GM21367 (cell line): ENCODE measurements around the gene MUC5AC.
"Not testable (repeated sequence)": the region's sequence is repeated elsewhere in the genome, so short reads cannot be mapped to it uniquely, and the experiment has no call there.

Source experiments
- ATAC-seq: cut with Tn5 transposase; IDR thresholded peaks from one replicate; pipeline ENCODE4 v1.9.1; 2021; ENCODE audit not compliant: unreplicated experiment

Gene MUC5AC

DNA sequence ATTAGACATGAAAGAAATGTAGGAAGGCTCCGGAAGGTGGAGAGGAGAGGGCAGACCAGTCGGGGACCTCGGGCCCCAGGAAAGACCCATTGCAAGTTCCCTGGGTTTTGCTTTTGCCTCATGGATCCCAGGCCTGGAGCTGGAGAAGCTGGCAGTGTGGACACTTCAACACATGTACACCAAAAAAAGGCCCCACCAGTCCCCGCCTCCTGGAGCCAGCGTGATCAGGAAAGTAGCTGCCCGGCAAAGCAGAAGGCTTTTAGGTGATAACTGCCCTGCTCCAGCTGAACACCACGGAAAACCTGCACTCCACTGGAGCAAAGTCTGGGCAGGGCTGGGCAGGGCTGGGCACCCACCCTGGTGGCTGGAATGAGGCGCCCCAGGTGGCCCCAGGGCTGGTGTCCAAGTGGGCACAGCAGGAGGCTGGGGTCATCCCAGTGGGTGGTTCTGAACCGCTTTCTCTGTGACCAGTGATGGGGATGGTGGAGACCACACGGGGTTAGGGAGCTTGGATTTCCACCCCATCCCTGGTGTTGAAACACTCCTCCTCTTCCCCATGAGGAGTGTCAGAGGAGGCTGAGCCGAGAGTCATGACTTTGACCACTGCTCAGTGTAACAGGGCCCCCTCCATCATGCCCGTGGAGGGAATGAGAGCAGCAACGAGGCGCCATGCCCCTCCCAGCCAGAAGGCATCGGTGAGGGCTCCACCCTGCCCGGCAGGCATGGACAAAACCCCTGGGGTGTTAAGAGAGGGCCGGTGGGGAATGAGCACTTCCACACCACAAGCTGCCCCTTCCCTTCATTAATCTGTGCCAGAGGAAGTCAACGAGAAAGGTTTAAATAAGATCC is 16.9 kb upstream of the MUC5AC start:
- ATAC-seq, result no peak

DNA sequence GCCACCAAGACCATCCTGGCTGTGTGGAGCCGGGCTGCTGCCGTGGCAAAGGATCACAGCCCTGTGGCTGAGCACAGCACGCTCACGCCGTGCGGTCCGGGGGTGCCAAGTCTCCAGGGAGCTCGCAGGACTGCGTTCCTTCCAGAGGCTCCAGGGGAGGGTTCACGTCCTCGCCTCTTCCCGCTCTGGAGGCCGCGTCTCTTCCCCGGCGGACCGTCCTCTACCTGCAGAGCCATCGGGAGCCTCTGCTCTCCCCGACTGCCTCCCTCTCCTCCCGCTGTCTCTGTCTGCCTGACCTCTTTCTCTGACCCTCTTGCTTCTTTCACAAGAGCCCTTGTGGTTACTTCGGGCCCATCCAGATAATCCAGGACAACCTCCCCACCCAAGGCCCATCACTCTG is 11.4 kb upstream of the MUC5AC start:
- ATAC-seq, result no peak

DNA sequence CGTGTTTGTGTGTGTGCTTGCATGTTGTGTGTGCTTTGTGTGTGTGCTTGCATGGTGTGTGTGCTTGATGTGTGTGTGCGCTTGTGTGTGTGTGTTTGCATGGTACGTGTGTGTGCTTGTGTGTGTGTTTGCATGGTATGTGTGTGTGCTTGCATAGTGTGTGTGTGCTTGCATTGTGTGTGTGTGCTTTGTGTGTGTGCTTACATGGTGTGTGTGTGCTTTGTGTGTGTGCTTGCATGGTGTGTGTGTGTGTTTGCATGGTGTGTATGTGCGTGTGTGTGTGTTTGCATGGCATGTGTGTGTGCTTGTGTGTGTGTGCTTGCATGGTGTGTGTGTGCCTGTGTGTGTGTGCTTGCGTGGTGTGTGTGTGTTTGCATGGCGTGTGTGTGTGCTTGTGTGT is 10.0 kb upstream of the MUC5AC start:
- ATAC-seq, result no peak

DNA sequence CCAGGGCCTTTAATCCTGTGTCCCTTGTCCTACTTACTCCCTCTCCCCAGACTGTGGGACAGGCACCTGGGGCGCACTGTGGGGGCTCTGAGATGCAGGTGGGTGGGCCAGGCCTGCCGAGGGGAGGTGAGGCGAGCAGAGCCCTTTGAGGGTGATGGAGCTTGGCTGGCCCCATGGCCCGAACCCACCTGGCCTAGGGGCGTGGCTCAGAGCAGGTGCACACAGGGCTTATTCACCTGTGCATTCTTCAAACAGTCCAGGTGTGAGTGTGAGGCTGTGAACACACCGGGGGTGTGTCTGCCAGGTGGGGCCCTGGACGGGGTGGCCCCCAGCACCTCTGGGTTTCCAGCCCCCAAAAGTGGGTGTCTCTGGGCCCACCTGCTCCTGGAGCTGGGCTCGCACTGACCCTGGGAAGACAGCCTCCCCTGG is 9.0 kb upstream of the MUC5AC start:
- no peak for ATAC-seq

DNA sequence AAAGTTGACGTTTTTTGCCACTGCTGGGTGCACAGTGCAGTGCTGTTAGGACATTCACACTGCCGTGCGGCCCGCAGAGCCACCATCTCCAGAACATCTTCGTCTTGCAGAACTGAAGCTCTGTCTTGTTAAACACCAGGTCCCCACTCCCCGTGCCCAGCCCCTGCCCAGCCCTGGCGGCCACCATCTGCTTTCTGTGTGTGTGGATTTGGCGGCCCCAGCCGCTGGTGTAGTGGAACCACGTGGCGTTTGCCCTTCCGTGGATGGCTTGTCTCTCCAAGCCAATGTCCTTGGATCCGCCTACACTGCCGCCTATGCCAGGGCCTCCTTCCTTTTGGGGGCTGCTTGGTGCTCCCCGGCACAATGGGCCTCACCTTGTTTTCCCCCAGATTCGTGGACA is 8.2 kb upstream of the MUC5AC start:
- no peak for ATAC-seq

DNA sequence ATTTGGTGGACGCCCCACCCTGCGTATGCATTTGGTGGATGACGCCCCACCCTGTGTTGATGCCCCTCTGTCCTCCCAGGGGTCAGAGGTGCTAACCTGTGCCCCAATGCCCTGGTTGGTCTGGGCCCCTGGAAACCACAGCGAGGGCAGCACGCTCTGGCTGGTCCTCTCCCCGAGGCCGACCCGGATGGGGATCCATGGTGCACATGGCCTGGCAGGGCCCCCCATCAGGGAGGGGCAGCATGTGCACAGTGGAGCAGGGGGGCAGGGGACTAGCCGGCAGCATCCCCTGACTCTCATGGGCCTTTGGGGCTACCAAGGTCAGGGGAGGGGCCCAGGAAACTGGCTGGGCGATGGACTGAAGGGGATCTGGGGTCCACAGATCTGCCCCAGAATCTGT is 7.6 kb upstream of the MUC5AC start:
- ATAC-seq, result no peak

DNA sequence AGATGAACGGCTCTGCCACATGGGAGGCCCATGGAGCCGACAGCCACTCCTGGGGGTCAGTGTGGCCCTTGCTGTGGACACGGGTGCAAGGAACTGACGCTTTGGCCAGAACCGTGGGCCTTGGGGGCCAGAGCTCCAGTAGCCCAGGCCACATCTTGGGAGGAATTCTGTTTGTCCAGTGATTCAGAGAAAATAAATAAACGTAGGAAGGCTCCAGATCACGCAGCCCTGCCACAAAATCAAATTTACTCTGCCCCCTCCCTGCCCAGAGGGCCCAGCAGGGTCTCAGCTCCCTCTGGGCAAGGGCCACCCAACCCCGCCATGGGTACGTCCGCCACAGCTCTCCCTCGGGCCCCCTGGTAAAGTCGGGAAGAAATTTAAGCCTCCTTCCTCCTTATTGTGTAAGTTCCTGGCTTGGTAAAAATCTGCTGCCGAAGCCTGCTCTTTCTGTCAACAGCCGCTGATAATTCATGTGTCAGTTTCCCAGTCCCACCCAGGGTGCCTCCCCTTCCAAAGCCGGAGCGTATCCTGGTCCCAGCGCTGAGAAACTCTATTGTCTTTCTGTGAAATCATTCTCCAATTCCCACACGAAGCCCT is 6.9 kb upstream of the MUC5AC start:
- ATAC-seq, result no peak

DNA sequence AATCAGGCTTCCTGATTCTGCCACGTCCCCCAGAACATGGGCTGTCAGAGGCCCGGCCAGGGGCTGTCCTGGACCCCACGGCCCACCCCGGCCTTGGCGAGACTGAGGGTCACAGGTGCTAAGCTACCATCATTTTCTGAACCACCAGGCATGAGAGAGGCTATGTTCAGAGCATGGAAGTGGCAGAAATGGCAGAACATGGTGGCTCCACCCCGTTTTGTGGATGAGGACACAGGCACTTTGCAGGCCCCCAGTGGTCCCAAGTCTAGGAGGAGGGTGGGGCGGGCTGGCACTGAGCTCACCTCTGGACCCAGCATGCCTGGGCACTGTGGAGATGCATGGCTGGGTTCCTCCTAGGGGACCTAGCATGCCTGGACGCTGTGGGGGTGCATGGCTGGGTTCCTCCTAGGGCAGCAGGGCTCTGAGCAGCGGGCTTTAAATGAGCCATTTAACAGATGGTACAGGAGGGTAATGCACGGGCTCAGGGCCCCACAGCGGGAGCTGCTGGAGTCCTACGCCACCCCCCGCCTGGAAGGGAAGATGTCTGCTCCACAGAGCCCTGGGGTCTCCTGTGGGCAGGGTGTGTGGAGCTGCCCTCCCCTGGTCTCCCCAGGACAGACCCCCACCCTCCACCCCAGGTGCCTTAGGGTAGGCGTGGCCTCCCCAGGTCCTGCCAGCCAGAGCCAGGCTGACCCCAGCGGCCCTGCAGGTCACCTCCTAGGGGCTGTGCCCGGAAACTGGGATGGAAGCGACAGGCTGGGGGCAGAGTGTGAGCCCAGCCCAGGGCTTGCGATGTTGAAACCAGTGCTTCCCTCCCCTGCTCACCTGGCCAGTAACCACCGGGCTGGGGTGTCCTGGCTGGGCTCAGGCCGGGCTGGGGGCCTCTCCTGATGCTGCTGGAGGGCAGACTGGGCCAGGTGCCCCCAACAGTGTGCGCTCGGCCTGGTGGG is 6.1 kb upstream of the MUC5AC start:
- ATAC-seq, result no peak

DNA sequence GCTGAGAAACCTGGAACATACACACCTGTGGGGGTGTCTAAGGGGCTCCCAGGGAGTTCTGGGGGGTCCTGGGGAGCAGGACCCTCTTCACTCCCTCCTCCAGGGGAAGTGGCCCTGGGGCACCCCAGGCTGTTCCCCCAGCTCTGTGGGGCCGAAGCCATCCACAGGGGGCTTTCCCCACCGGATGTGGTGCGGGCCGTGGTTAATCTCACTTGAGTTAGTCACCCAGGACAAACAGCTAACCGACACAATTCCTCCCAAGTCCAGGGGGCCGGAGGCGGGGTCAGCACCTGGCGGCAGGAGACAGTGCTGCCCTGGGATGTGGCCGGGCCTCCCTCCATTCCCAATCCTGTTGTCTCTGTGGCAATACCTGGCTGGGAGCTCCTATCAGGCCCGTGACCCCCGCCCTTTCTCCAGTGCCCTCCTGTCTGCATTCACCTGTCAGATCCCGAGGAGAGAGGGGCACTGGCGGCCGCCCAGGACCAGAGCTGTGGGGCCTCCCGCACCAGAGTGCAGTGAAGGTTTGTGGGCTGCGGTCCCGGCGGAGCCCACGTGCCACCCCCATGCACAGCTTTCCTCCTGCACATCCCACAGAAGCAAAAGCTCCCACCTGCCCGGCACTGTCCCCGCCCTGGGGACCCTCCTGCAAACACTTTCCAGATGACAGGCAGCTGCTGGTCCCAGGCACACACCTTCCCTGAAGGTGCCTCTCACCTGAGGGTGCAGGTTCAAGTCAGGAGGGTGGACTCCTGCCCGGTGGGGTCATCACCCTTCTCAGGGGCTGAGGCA is 5.2 kb upstream of the MUC5AC start:
- no peak for ATAC-seq

DNA sequence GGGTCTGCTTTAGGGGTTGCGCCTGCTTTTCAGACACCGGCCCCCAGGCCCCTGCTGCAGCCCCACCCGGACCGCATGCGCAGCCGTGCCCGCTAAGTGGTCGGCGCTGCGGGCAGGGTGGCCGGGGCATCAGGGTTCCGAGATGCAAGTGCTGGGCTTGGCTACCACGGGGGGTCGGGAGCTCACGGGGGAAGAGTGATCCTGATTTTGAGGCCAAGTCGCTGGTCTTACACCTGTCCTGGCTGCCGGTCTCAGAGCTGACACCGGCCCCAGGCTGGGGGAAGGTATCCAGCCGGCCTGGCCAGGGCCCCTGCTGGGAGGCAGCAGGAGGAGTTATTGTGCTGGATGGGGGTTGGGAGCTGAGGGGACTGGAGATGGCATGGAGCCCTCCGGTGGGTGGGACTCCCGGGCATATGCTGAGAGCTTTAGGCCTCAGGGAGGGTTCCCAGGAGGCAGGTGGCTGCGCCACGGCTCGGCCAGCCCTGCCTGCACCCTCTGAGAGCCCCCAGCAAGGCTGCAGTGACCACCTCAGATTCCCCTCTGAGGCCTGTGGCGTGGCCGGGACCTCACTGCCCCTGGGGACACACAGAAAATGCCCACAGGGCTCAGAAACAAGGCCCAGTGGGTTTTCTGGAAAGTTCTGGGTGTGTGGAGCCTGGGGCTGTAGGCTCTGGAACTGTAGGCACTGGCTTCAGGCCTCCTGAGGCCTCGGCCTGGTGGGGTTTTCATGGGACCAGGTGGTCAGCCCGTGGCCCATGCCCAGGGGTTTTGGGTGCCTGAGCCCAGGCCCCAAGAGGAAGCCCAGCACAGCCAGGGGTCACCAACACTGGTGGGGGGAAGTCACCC is 4.4 kb upstream of the MUC5AC start:
- ATAC-seq, result no peak

DNA sequence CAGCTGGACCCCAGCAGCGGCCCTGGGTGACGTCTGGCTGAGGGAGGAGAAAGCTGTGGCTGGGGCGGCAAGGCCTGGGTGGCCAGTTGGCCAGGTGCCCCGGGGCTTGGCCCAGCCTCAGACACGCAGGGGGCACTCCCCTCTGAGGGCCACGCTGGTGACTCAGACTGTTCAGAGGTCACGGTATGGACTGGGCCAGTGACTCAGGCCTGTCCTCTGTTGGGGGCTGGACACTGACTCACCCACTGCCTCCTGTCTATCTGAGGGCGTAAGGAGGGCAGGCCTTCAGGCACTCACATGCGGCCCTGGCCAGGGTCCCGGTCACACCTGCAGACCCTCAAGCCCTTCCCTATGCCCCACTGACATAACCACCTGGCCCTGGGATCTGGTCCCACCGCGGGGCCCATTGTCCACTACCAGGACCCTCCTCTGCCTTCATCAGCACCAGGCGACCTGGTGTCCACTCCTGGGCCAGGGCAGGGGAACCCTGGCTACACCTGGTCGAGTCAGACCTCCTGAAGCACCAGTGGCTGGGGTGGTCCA is 3.7 kb upstream of the MUC5AC start:
- ATAC-seq, result no peak

DNA sequence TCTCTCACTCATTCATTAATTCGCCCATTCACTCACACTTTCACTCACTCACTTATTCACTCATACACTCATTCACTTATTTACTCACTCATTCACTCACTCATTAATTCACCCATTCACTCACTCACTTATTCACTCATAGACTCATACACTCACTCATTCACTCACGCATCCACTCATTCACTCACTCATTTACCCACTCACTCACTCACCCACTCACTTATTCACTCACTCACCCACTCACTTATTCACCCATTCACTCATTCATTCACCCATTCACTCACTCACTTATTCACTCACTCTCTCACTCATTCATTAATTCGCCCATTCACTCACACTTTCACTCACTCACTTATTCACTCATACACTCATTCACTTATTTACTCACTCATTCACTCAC is 3.1 kb upstream of the MUC5AC start:
- not testable (repeated sequence) for ATAC-seq

DNA sequence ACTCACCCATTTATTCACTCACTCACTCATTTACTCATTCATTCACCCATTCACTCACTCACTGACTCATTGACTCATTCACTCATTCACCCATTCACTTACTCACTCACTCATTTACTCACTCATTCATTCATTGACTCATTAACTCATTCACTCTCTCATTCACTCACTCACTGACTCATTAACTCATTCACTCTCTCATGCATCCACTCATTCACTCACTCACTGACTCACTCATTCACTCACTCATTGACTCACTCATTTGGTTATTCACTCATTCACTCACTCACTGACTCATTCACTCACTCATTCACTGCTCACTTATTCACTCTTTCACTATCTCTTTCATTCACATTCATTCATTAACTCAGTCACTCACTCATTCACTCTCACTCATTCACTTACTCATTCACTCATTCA is 2.5 kb upstream of the MUC5AC start:
- ATAC-seq, result no peak

DNA sequence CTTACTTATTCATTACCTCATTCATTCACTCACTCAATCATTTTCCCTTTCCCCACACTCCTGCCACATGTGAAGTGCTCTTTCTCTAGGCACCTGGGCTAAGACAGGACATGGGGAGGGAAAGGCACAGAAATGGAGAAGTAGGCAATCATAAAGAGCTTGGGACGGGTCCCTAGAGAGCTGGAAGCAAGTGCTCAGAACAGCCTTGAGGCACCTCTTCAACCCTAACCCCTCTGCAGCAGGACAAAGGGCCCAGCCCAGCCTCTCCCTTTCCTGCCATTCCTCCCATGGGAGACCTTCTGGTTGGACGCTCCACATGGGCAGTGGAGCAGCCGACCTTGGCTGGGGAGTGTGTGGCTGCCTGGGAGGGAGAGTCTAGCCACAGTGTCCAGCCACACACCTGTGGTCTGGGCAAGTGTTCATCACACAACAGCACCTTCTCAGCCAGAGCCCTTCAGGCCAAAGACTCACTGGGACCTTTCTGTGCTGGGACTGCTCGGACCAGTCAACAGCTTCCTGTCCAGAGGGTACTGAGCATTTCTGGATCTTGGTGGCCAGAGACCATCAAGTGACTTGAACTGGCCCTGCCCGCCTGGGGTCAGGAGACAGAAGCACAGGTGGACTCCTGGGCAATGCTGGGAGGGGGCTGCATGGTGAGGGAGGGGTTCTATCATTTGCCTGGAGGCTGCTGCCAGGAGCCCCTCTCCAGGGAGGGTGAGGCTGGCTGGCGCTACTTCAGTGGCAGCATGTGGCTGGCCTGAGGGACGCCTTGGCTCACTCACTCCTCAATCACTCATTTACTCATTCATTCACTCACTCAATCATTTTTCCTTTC is 1.0 kb upstream of the MUC5AC start:
- ATAC-seq, result no peak

DNA sequence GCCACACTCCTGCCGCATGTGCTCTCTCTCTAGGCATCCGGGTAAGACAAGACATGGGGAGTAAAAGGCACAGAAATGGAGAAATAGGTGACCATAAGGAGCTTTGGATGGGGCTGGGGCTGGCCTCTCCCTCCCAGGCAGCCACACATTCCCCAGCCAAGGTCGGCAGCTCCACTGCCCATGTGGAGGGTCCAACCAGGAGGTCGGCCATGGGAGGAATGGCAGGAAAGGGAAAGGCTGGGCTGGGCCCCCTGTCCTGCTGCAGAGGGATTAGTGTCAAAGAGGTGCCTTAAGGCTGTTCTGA is 460 bp upstream of the MUC5AC start:
- ATAC-seq, result no peak

DNA sequence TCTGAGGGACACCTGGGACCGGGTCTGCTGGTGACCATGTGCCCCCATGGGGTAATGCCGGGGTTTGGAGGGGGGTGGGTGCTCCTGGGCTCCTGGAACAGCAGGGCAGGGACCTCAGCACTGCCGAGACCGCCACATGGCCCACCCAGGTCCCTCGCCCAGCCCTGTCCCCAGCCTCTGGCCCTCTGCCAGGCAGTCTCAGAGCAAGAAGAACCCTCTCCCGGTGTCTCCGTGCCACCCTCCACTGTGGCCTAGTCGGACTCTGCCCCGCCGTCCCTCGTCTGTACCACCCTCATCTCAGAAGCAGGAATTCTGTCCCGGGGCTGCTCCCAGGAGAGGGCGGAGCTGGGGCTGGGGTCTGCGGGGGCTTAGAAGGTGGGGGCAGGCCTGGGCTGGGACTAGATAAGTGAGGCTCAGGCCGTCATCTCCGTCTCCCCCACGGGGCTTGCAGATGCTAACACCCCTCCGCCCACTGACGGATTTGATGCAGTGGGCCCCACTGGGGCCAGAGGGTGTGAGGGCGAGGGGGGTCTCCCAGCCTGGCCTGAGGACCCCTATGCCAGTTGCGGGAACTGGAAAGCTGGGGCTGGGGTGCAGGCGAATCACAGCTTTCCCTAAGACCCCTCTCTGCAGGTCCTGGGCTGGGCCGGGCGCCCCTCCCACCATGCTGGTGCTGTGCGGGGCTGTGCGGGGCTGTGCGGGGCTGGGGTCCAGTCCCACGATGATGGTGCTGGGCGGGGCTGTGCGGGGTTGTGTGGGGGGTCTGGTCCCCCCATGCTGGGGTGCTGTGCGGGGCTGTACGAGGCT is 1.1 kb downstream of the MUC5AC start:
- no peak for ATAC-seq

DNA sequence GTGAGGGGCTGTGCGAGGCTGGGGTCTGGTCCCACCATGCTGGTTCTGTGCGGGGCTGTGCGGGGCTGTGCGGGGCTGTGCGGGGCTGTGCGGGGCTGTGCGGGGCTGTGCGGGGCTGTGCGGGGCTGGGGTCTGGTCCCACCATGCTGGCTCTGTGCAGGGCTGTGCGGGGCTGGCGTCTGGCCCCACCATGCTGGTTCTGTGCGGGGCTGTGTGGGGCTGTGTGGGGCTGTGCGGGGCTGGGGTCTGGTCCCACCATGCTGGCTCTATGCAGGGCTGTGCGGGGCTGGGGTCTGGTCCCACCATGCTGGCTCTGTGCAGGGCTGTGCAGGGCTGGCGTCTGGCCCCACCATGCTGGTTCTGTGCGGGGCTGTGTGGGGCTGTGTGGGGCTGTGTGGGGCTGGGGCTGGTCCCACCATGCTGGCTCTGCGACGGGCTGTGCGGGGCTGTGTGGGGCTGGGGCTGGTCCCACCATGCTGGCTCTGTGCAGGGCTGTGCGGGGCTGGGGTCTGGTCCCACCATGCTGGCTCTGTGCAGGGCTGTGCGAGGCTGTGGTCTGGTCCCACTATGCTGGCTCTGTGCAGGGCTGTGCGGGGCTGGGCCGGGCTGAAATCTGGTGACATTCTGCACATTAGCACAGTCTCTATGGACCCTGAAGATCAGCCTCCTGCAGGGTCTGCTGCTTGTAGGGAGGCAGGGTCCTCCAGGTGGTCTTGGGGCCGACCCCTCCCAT is 1.9 kb downstream of the MUC5AC start:
- ATAC-seq, result not testable (repeated sequence)
